Measurements from ENCODE around the gene TGFBR3. TPM values are rescaled to one million over a fixed set of nuclear protein-coding genes. Genes with fewer than 3 reads are reported as not detected.
A peak's percentile ranks its signal among the peaks of the same experiment; 100 is the strongest.
"Not testable (repeated sequence)": the region's sequence is repeated elsewhere in the genome, so short reads cannot be mapped to it uniquely, and the experiment has no call there.

The TGFBR3 gene
- total and polyA plus RNA-seq, 5 donors from 2014 or later: 15.8 to 47.5 (median 20.0) TPM

- Mint-ChIP-seq H3K4me3 (no peak overlapping the region), H3K27ac (peak overlapping the region in 1 of 3 donors; percentile 12), H3K4me1 (peaks cover 0 to 6% (median 0%) of the 10 kb centered on the region in 4 donors), H3K27me3 (no peaks in the 10 kb centered on the region), H3K36me3 (peaks cover 16% of the 10 kb centered on the region), H3K9me3 (no peaks in the 10 kb centered on the region)
- DNase-seq (no peak), ATAC-seq (ENCODE audit: low read depth in 2 of 2) (no peak)
- Histone ChIP-seq H3K27ac (ENCODE audit: insufficient read depth, low read length, poor library complexity, severe bottlenecking) (no peak overlapping the region), H3K9me3 (ENCODE audit: control insufficient read depth in 2 of 2, low read length in 2 of 2) (no peaks in the 10 kb centered on the region), H3K4me1 (ENCODE audit: control insufficient read depth, insufficient read depth, low read length, poor library complexity, severe bottlenecking) (no peaks in the 10 kb centered on the region), H3K36me3 (ENCODE audit: control insufficient read depth, insufficient read depth, low read length) (no peaks in the 10 kb centered on the region), H3K4me3 (ENCODE audit: low read depth, low read length) (no peak overlapping the region), H3K27me3 (ENCODE audit: control insufficient read depth, insufficient read depth, low read length) (no peaks in the 10 kb centered on the region)
Measured at GRCh38 chr1:91856996-91857395, 29.0 kb downstream of the TGFBR3 start.

DNA sequence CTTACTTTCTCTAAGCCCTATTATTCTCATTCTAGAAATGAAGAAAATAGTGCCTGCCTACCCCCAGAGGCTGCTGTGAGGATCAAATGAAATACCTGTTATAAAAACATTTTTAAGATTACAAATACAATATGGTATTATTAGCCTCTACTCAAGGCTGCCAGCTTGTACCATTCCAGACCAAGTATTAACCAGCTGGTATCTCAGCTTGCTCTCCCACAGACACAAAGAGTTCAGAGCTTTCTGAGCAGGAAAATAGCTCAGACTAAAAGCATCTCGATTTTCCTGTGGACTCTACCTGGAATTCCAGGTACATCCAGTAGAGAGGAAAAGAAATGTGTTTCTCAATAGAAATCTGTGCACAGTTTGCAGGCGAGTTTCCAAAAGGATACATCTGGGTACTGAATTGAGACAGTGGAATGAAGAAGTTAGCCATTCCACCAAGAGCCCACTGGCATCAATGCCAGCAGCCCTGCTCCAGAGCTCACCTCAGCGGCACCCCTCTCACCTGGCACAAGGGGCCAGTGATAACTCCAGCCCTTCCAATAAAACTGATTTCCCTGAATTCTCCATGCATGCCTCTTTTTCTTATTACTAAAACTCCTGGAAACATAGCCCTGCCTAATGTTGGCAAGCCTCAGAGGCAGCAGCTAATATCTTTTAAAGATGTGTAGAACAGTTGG is 31.0 kb downstream of the TGFBR3 start:
- ATAC-seq (ENCODE audit: low read depth in 2 of 2) (no peak), DNase-seq (no peak)
- H3K27me3 ChIP-seq (ENCODE audit: control insufficient read depth, insufficient read depth, low read length): no peaks in the 10 kb centered on the region
- H3K27ac ChIP-seq (ENCODE audit: insufficient read depth, low read length, poor library complexity, severe bottlenecking): no peak overlapping the region
- H3K36me3 ChIP-seq (ENCODE audit: control insufficient read depth, insufficient read depth, low read length): no peaks in the 10 kb centered on the region
- Mint-ChIP-seq H3K36me3 (peaks cover 11% of the 10 kb centered on the region), H3K27ac (peak overlapping the region in 2 of 3 donors; percentile 36 to 83), H3K9me3 (no peaks in the 10 kb centered on the region), H3K4me3 (no peak overlapping the region), H3K4me1 (peaks cover 0 to 6% (median 2%) of the 10 kb centered on the region in 4 donors), H3K27me3 (no peaks in the 10 kb centered on the region)
- H3K4me3 ChIP-seq (ENCODE audit: low read depth, low read length): no peak overlapping the region
- no peaks in the 10 kb centered on the region for H3K4me1 ChIP-seq (ENCODE audit: control insufficient read depth, insufficient read depth, low read length, poor library complexity, severe bottlenecking)
- H3K9me3 ChIP-seq (ENCODE audit: control insufficient read depth in 2 of 2, low read length in 2 of 2): no peaks in the 10 kb centered on the region

- H3K4me3 ChIP-seq (ENCODE audit: low read depth, low read length): no peak overlapping the region
- no peak overlapping the region for H3K27ac ChIP-seq (ENCODE audit: insufficient read depth, low read length, poor library complexity, severe bottlenecking)
- Mint-ChIP-seq H3K27me3 (peaks cover 5% of the 10 kb centered on the region), H3K36me3 (peaks cover 4% of the 10 kb centered on the region), H3K27ac (no peak overlapping the region), H3K4me3 (no peak overlapping the region), H3K9me3 (no peaks in the 10 kb centered on the region), H3K4me1 (peaks cover 0 to 7% (median 1%) of the 10 kb centered on the region in 4 donors)
- no peaks in the 10 kb centered on the region for H3K36me3 ChIP-seq (ENCODE audit: control insufficient read depth, insufficient read depth, low read length)
- no peaks in the 10 kb centered on the region for H3K27me3 ChIP-seq (ENCODE audit: control insufficient read depth, insufficient read depth, low read length)
- no peaks in the 10 kb centered on the region for H3K9me3 ChIP-seq (ENCODE audit: control insufficient read depth in 2 of 2, low read length in 2 of 2)
- no peak for DNase-seq
- no peaks in the 10 kb centered on the region for H3K4me1 ChIP-seq (ENCODE audit: control insufficient read depth, insufficient read depth, low read length, poor library complexity, severe bottlenecking)
- ATAC-seq (ENCODE audit: low read depth in 2 of 2): no peak
Measured at GRCh38 chr1:91853397-91853796, 32.6 kb downstream of the TGFBR3 start.

DNA sequence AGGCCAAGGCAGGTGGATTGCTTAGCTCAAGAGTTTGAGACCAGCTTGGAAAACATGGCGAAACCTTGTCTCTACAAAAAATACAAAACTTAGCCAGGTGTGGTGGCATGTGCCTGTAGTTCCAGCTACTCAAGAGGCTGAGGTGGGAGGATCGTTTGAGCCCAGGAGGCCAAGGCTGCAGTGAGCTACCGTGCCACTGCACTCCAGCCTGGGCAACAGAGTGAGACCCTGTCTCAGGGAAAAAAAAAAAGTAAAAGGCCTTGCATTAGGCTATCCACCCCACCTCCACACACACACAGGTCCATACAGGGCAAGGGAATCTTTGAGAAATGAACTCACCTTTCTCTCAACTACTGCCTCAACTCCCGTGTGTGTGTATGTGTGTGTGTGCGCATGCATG is 33.9 kb downstream of the TGFBR3 start:
- H3K36me3 ChIP-seq (ENCODE audit: control insufficient read depth, insufficient read depth, low read length); H3K4me3 Mint-ChIP-seq; ATAC-seq (ENCODE audit: low read depth in 2 of 2); H3K4me1 ChIP-seq (ENCODE audit: control insufficient read depth, insufficient read depth, low read length, poor library complexity, severe bottlenecking); H3K4me1 Mint-ChIP-seq; H3K27me3 ChIP-seq (ENCODE audit: control insufficient read depth, insufficient read depth, low read length); H3K36me3 Mint-ChIP-seq; H3K27ac ChIP-seq (ENCODE audit: insufficient read depth, low read length, poor library complexity, severe bottlenecking); H3K27me3 Mint-ChIP-seq; H3K9me3 ChIP-seq (ENCODE audit: control insufficient read depth in 2 of 2, low read length in 2 of 2); H3K9me3 Mint-ChIP-seq; H3K4me3 ChIP-seq (ENCODE audit: low read depth, low read length); H3K27ac Mint-ChIP-seq; DNase-seq: not testable (repeated sequence)

- H3K36me3 ChIP-seq (ENCODE audit: control insufficient read depth, insufficient read depth, low read length): no peaks in the 10 kb centered on the region
- DNase-seq (no peak), ATAC-seq (ENCODE audit: low read depth in 2 of 2) (no peak)
- H3K4me3 ChIP-seq (ENCODE audit: low read depth, low read length): no peak overlapping the region
- no peaks in the 10 kb centered on the region for H3K27me3 ChIP-seq (ENCODE audit: control insufficient read depth, insufficient read depth, low read length)
- no peaks in the 10 kb centered on the region for H3K9me3 Mint-ChIP-seq
- H3K4me3 Mint-ChIP-seq: no peak overlapping the region
- H3K27ac Mint-ChIP-seq: no peak overlapping the region
- no peaks in the 10 kb centered on the region for H3K9me3 ChIP-seq (ENCODE audit: control insufficient read depth in 2 of 2, low read length in 2 of 2)
- no peak overlapping the region for H3K27ac ChIP-seq (ENCODE audit: insufficient read depth, low read length, poor library complexity, severe bottlenecking)
- H3K4me1 ChIP-seq (ENCODE audit: control insufficient read depth, insufficient read depth, low read length, poor library complexity, severe bottlenecking): no peaks in the 10 kb centered on the region
- peaks cover 0 to 7% (median 2%) of the 10 kb centered on the region in 4 donors for H3K4me1 Mint-ChIP-seq
- peaks cover 5% of the 10 kb centered on the region for H3K27me3 Mint-ChIP-seq
- H3K36me3 Mint-ChIP-seq: peaks cover 4% of the 10 kb centered on the region
Measured at GRCh38 chr1:91851130-91852010, 34.6 kb downstream of the TGFBR3 start.

DNA sequence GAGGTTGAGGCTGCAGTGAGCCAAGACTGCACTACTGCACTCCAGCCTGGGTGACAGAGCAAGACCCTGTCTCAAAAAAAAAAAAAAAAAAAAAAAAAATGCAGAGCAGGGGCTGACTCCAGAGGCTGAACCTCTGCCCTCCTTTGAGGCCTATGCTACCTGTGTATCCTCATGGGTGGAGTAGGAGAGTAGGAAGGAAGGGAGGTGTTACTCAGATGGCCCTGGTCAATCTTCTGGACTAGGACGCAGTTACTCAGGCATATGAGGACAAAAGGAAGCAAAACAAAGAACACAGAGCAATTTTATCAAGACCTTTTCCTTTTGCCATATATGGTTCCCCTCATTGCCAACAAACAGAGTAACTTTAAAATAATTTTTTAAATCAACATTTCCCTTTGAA is 35.2 kb downstream of the TGFBR3 start:
- H3K27ac ChIP-seq (ENCODE audit: insufficient read depth, low read length, poor library complexity, severe bottlenecking): no peak overlapping the region
- H3K9me3 ChIP-seq (ENCODE audit: control insufficient read depth in 2 of 2, low read length in 2 of 2): no peaks in the 10 kb centered on the region
- Mint-ChIP-seq H3K4me3 (no peak overlapping the region), H3K27me3 (peaks cover 5% of the 10 kb centered on the region), H3K4me1 (peaks cover 0 to 8% (median 2%) of the 10 kb centered on the region in 4 donors), H3K27ac (no peak overlapping the region), H3K36me3 (peaks cover 4% of the 10 kb centered on the region), H3K9me3 (no peaks in the 10 kb centered on the region)
- no peaks in the 10 kb centered on the region for H3K27me3 ChIP-seq (ENCODE audit: control insufficient read depth, insufficient read depth, low read length)
- no peaks in the 10 kb centered on the region for H3K4me1 ChIP-seq (ENCODE audit: control insufficient read depth, insufficient read depth, low read length, poor library complexity, severe bottlenecking)
- no peaks in the 10 kb centered on the region for H3K36me3 ChIP-seq (ENCODE audit: control insufficient read depth, insufficient read depth, low read length)
- ATAC-seq (ENCODE audit: low read depth in 2 of 2) (no peak), DNase-seq (no peak)
- no peak overlapping the region for H3K4me3 ChIP-seq (ENCODE audit: low read depth, low read length)

DNA sequence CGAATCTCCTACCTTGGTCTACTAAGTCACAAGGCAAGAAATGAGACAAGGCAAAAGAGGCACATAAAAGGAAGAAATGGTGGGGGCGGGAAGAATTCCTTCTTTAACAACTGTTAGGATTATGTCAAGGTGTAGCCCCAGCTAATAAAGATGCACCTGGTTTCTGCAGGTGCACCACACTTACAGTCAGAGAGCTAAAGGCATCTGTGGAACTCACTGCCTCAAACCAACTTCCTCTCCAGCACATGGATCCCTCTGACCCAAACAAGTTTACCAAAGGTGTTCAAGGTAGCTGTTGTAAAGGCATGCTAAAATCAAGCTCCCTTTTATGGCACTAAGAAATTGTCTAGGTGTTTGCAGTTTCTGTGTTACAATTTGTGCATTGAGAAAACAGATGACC is 38.1 kb downstream of the TGFBR3 start:
- Histone ChIP-seq H3K27ac (ENCODE audit: insufficient read depth, low read length, poor library complexity, severe bottlenecking) (no peak overlapping the region), H3K27me3 (ENCODE audit: control insufficient read depth, insufficient read depth, low read length) (no peaks in the 10 kb centered on the region), H3K9me3 (ENCODE audit: control insufficient read depth in 2 of 2, low read length in 2 of 2) (no peaks in the 10 kb centered on the region), H3K4me1 (ENCODE audit: control insufficient read depth, insufficient read depth, low read length, poor library complexity, severe bottlenecking) (no peaks in the 10 kb centered on the region), H3K36me3 (ENCODE audit: control insufficient read depth, insufficient read depth, low read length) (no peaks in the 10 kb centered on the region), H3K4me3 (ENCODE audit: low read depth, low read length) (no peak overlapping the region)
- Mint-ChIP-seq H3K4me1 (peaks cover 0 to 19% (median 9%) of the 10 kb centered on the region in 4 donors), H3K27ac (peak overlapping the region in 1 of 3 donors; percentile 46), H3K36me3 (peaks cover 10% of the 10 kb centered on the region), H3K27me3 (peaks cover 5% of the 10 kb centered on the region), H3K9me3 (no peaks in the 10 kb centered on the region), H3K4me3 (no peak overlapping the region)
- ATAC-seq (ENCODE audit: low read depth in 2 of 2): no peak
- DNase-seq: no peak
